Gastroesophageal sphincter (tissue), 2 donors: Measurements from ENCODE around the gene RHD.

Experiments
- EP300 ChIP-seq: sonication (generic); formaldehyde crosslinking; IDR thresholded peaks from one replicate; pipeline ENCODE4 v1.6.1; 2017; ENCODE audit warnings: antibody characterized with exemption, mild to moderate bottlenecking
- POLR2A ChIP-seq, 2 donors: fragments of 450-650 bp; IDR thresholded peaks; one replicate each; pipeline ENCODE4 v1.6.1; 2017; ENCODE audit warnings: antibody characterized with exemption in 2 of 2, mild to moderate bottlenecking in 2 of 2, moderate library complexity in 1 of 2

- TF ChIP-seq POLR2A (IDR thresholded peaks at IDR 0.05) (no peak), EP300 (no peak)
These were observed 89.6 kb downstream of the RHD start for GRCh38 chr1:25361901-25362300.
